Measurements from ENCODE around the gene STX3.

DNA sequence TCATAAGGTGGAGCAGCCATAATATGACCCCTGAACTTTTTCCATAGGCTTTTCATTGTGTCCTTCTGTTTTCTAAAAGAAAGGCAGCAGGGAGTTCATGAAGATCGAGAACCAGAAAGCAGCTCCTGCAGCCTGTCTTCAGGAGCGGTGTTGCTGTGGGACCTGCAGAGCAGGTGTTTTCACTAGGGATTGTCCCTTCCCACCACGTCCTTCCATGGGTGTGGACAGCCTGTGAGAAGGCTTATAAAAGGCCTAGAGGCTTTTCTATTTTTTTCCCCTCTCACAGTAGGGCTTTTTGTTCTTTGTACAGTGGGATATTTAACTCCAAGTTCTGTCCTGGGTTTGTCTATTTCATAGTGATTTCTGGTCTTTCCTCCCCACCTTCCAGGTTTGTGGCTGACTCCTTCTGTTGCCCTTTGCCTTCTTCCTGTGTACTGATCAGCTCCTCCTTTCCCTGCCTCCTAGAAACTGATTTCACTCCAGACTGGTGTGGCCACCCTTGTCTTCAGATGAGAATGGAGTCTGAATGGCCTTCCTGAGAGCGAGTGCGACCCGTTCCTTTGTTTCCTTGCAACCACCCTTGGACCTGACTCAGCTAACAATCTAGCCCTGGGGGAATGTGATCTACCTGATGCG is 45.3 kb downstream of the STX3 start:
- TF ChIP-seq, protein P1, sequence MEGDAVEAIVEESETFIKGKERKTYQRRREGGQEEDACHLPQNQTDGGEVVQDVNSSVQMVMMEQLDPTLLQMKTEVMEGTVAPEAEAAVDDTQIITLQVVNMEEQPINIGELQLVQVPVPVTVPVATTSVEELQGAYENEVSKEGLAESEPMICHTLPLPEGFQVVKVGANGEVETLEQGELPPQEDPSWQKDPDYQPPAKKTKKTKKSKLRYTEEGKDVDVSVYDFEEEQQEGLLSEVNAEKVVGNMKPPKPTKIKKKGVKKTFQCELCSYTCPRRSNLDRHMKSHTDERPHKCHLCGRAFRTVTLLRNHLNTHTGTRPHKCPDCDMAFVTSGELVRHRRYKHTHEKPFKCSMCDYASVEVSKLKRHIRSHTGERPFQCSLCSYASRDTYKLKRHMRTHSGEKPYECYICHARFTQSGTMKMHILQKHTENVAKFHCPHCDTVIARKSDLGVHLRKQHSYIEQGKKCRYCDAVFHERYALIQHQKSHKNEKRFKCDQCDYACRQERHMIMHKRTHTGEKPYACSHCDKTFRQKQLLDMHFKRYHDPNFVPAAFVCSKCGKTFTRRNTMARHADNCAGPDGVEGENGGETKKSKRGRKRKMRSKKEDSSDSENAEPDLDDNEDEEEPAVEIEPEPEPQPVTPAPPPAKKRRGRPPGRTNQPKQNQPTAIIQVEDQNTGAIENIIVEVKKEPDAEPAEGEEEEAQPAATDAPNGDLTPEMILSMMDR (IDR thresholded peaks at IDR 0.05) = no peak
- TF ChIP-seq EP300 (IDR thresholded peaks at IDR 0.05) = no peak
- TF ChIP-seq POLR2A (IDR thresholded peaks at IDR 0.05) = no peak
